ENCODE measurements around the gene TIMM21. TPM values are rescaled to one million over a fixed set of nuclear protein-coding genes. Genes with fewer than 3 reads are reported as not detected.

Gene TIMM21
- total RNA-seq, 1 experiment from 2014 or later, result 46.0 TPM

- Histone ChIP-seq H3K4ac (ENCODE audit: low read depth, low read length) (no peak overlapping the region), H2BK20ac (ENCODE audit: low read depth, low read length, poor library complexity, severe bottlenecking) (no peak overlapping the region), H2BK12ac (ENCODE audit: insufficient read length, low read depth, low read length) (no peak overlapping the region), H2BK120ac (ENCODE audit: low read depth, low read length, poor library complexity, severe bottlenecking) (no peak overlapping the region), H3K4me2 (ENCODE audit: insufficient read depth, insufficient read length, low read length) (no peak overlapping the region), H3K9ac (ENCODE audit: extremely low read depth, insufficient read length, low read length) (no peak overlapping the region), H2BK15ac (ENCODE audit: low read depth, low read length) (no peak overlapping the region), H4K8ac (replicated peaks; ENCODE audit: insufficient read length, low read depth, low read length) (no peak overlapping the region), H3K14ac (ENCODE audit: insufficient read depth, low read length) (no peak overlapping the region), H3K23me2 (ENCODE audit: insufficient read length, low read depth, low read length, poor library complexity, severe bottlenecking) (no peaks in the 10 kb centered on the region), H4K91ac (ENCODE audit: insufficient read length, low read depth, low read length) (no peak overlapping the region), H3K79me2 (ENCODE audit: insufficient read depth, low read length) (no peaks in the 10 kb centered on the region), H4K20me1 (ENCODE audit: control insufficient read depth, insufficient read depth, insufficient read length) (no peaks in the 10 kb centered on the region), H3K23ac (ENCODE audit: insufficient read length, low read depth, low read length) (no peak overlapping the region), H3K79me1 (ENCODE audit: insufficient read depth, low read depth, low read length, poor library complexity, severe bottlenecking) (no peaks in the 10 kb centered on the region), H2AFZ (ENCODE audit: low read length) (no peak overlapping the region), H3K56ac (ENCODE audit: insufficient read length, low read depth, low read length) (no peak overlapping the region), H2BK5ac (ENCODE audit: insufficient read length, low read length) (no peak overlapping the region), H3T11ph (ENCODE audit: low read length) (no peak overlapping the region), H3K9me3 (ENCODE audit: control insufficient read depth, low read depth, low read length) (no peaks in the 10 kb centered on the region), H3K4me1 (ENCODE audit: insufficient read depth, low read length) (no peaks in the 10 kb centered on the region), H4K5ac (ENCODE audit: insufficient read length, low read depth, low read length) (no peak overlapping the region), H3K18ac (ENCODE audit: insufficient read length, low read depth, low read length) (no peak overlapping the region), H3K27ac (ENCODE audit: insufficient read length, low read depth, low read length) (no peak overlapping the region), H2AK5ac (ENCODE audit: insufficient read length, low read length) (no peak overlapping the region), H3K27me3 (ENCODE audit: insufficient read depth, low read length) (no peaks in the 10 kb centered on the region)
- Mint-ChIP-seq H3K27me3 (ENCODE audit: low read depth) (peaks cover 3% of the 10 kb centered on the region), H3K4me1 (peaks cover 6 to 11% of the 10 kb centered on the region in 2 experiments; a peak in 3 of 4 replicates), H3K27ac (no peak overlapping the region), H3K4me3 (no peak overlapping the region), H3K9me3 (no peaks in the 10 kb centered on the region), H3K36me3 (ENCODE audit: insufficient read depth in 1 of 3, low read depth in 3 of 3) (no peaks in the 10 kb centered on the region)
- DNase-seq, result no peak
- TF ChIP-seq CTCF (conservative IDR thresholded peaks at IDR 0.05), result no peak
- WGBS (ENCODE audit: extremely low coverage, insufficient read length, low lambda C conversion rate), result no CpG with 5 or more reads among the region's 14 CpGs
These were observed 43.3 kb downstream of the TIMM21 start for GRCh38 chr18:74191577-74191976.
